PC-9 (cell line): Measurements from ENCODE around the gene CCDC81.
"Not testable (repeated sequence)": the region's sequence is repeated elsewhere in the genome, so short reads cannot be mapped to it uniquely, and the experiment has no call there.

ENCODE experiments used
- EZH2 ChIP-seq: fragments of 200-600 bp; sonication (generic); IDR thresholded peaks from 2 replicates; pipeline ENCODE4 v1.8.0; 2017; ENCODE audit warnings: antibody characterized with exemption, low read depth
- TF ChIP-seq, protein P1 (sequence below): fragments of 200-600 bp; sonication (generic); conservative IDR thresholded peaks from 2 replicates; pipeline ENCODE4 v1.6.1; 2017; ENCODE audit warnings: mixed run types, antibody characterized with exemption, mild to moderate bottlenecking, moderate library complexity

DNA sequence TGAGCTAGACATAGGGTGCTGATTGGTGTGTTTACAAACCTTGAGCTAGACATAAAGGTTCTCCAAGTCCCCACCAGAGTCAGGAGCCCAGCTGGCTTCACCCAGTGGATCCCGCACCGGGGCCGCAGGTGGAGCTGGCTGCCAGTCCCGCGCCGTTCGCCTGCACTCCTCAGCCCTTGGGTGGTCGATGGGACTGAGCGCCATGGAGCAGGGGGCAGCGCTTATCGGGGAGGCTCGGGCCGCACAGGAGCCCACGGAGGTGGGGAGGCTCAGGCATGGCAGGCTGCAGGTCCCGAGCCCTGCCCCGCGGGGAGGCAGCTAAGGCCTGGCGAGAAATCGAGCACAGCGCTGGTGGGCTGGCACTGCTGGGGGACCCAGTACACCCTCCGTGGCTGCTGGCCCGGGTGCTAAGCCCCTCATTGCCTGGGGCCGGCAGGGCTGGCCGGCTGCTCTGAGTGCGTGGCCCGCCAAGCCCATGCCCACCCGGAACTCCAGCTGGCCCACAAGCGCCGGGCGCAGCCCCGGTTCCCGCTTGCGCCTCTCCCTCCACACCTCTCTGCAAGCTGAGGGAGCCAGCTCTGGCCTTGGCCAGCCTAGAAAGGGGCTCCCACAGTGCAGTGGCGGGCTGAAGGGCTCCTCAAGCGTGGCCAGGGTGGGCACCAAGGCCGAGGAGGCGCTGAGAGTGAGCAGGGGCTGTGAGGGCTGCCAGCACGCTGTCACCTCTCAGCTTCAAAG lies 58.8 kb downstream of the CCDC81 start:
- TF ChIP-seq, protein P1, sequence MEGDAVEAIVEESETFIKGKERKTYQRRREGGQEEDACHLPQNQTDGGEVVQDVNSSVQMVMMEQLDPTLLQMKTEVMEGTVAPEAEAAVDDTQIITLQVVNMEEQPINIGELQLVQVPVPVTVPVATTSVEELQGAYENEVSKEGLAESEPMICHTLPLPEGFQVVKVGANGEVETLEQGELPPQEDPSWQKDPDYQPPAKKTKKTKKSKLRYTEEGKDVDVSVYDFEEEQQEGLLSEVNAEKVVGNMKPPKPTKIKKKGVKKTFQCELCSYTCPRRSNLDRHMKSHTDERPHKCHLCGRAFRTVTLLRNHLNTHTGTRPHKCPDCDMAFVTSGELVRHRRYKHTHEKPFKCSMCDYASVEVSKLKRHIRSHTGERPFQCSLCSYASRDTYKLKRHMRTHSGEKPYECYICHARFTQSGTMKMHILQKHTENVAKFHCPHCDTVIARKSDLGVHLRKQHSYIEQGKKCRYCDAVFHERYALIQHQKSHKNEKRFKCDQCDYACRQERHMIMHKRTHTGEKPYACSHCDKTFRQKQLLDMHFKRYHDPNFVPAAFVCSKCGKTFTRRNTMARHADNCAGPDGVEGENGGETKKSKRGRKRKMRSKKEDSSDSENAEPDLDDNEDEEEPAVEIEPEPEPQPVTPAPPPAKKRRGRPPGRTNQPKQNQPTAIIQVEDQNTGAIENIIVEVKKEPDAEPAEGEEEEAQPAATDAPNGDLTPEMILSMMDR: not testable (repeated sequence)
- not testable (repeated sequence) for TF ChIP-seq EZH2
